ENCODE results near the gene CD163L1. TPM values are rescaled to one million over a fixed set of nuclear protein-coding genes. Genes with fewer than 3 reads are reported as not detected.

CD163L1 gene
- total RNA-seq, 1 experiment from 2014 or later: 13.4 TPM

GRCh38 chr12:7404275-7404674, 39.7 kb downstream of the CD163L1 start:
- Mint-ChIP-seq H3K4me3 (ENCODE audit: low read depth, unreplicated experiment) (no peak overlapping the region), H3K9me3 (ENCODE audit: low read depth, unreplicated experiment) (no peaks in the 10 kb centered on the region), H3K4me1 (ENCODE audit: low read depth, unreplicated experiment) (no peaks in the 10 kb centered on the region), H3K36me3 (ENCODE audit: insufficient read depth, unreplicated experiment) (no peaks in the 10 kb centered on the region), H3K27ac (ENCODE audit: unreplicated experiment) (no peak overlapping the region), H3K27me3 (ENCODE audit: unreplicated experiment) (peaks cover 33% of the 10 kb centered on the region)
- CTCF ChIA-PET: no interaction called here
- intact Hi-C loops (cut with micrococcal nuclease; ENCODE audit: unreplicated experiment): no loop called here
- BruUV-seq (replicated peaks): no TSS peak
- TF ChIP-seq, protein P1, sequence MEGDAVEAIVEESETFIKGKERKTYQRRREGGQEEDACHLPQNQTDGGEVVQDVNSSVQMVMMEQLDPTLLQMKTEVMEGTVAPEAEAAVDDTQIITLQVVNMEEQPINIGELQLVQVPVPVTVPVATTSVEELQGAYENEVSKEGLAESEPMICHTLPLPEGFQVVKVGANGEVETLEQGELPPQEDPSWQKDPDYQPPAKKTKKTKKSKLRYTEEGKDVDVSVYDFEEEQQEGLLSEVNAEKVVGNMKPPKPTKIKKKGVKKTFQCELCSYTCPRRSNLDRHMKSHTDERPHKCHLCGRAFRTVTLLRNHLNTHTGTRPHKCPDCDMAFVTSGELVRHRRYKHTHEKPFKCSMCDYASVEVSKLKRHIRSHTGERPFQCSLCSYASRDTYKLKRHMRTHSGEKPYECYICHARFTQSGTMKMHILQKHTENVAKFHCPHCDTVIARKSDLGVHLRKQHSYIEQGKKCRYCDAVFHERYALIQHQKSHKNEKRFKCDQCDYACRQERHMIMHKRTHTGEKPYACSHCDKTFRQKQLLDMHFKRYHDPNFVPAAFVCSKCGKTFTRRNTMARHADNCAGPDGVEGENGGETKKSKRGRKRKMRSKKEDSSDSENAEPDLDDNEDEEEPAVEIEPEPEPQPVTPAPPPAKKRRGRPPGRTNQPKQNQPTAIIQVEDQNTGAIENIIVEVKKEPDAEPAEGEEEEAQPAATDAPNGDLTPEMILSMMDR (IDR thresholded peaks at IDR 0.05; ENCODE audit: unreplicated experiment): no peak
- no peak for DNase-seq

DNA sequence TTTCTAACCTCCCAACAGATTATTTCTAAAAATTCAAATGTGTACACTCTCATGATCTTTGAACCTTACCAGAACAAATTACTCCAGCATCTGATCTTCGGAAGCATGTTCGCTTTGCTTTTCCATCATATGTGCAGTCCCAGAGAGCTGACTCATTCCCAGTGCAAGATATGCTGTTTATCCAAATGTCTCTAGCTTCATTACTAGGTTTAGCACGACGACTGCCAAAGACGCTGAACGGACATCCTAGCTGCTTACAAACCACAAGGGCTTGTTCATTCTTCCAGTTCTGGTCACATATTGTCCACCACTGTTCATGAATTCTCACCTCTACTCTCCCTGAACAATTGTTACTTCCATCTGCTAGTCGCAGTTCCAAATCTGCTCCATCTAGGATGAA, 40.5 kb downstream of the CD163L1 start:
- Mint-ChIP-seq H3K27me3 (ENCODE audit: unreplicated experiment) (peaks cover 41% of the 10 kb centered on the region), H3K9me3 (ENCODE audit: low read depth, unreplicated experiment) (no peaks in the 10 kb centered on the region), H3K4me1 (ENCODE audit: low read depth, unreplicated experiment) (no peaks in the 10 kb centered on the region), H3K4me3 (ENCODE audit: low read depth, unreplicated experiment) (no peak overlapping the region), H3K27ac (ENCODE audit: unreplicated experiment) (no peak overlapping the region), H3K36me3 (ENCODE audit: insufficient read depth, unreplicated experiment) (no peaks in the 10 kb centered on the region)
- no TSS peak for BruUV-seq (replicated peaks)
- CTCF ChIA-PET: no interaction called here
- intact Hi-C loops (cut with micrococcal nuclease; ENCODE audit: unreplicated experiment): no loop called here
- no peak for DNase-seq
- TF ChIP-seq, protein P1 (IDR thresholded peaks at IDR 0.05; ENCODE audit: unreplicated experiment): no peak

DNA sequence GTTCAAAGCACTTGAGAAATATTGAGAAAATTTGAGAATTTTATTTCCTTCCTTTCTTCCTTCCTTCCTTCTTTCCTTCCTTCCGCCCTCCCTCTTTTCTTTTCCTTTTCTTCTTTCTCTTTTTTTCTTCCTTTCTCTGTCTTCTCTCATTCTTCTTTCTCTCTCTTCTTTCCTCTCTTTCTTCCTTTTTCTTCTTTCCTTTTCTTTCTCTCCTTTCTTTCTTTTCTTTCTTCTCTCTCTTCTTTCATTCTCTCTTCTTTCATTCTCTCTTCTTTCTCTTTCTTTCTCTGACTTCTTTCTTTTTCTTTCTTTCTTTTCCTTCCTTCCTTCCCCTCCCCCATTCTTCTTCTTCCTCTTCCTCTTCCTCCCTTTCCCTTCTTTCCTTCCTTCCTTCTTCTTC, 44.9 kb downstream of the CD163L1 start:
- Mint-ChIP-seq H3K4me3 (ENCODE audit: low read depth, unreplicated experiment) (no peak overlapping the region), H3K9me3 (ENCODE audit: low read depth, unreplicated experiment) (no peaks in the 10 kb centered on the region), H3K27ac (ENCODE audit: unreplicated experiment) (no peak overlapping the region), H3K4me1 (ENCODE audit: low read depth, unreplicated experiment) (no peaks in the 10 kb centered on the region), H3K27me3 (ENCODE audit: unreplicated experiment) (peaks cover 41% of the 10 kb centered on the region), H3K36me3 (ENCODE audit: insufficient read depth, unreplicated experiment) (no peaks in the 10 kb centered on the region)
- no peak for DNase-seq
- CTCF ChIA-PET: no interaction called here
- intact Hi-C loops (cut with micrococcal nuclease; ENCODE audit: unreplicated experiment): no loop called here
- no TSS peak for BruUV-seq (replicated peaks)
- TF ChIP-seq, protein P1 (IDR thresholded peaks at IDR 0.05; ENCODE audit: unreplicated experiment): no peak

GRCh38 chr12:7396418-7396817, 47.5 kb downstream of the CD163L1 start:
- Mint-ChIP-seq H3K4me1 (ENCODE audit: low read depth, unreplicated experiment) (no peaks in the 10 kb centered on the region), H3K9me3 (ENCODE audit: low read depth, unreplicated experiment) (no peaks in the 10 kb centered on the region), H3K4me3 (ENCODE audit: low read depth, unreplicated experiment) (no peak overlapping the region), H3K27ac (ENCODE audit: unreplicated experiment) (no peak overlapping the region), H3K36me3 (ENCODE audit: insufficient read depth, unreplicated experiment) (no peaks in the 10 kb centered on the region), H3K27me3 (ENCODE audit: unreplicated experiment) (peaks cover 52% of the 10 kb centered on the region)
- BruUV-seq (replicated peaks): no TSS peak
- no peak for DNase-seq
- intact Hi-C loops (cut with micrococcal nuclease; ENCODE audit: unreplicated experiment): no loop called here
- TF ChIP-seq, protein P1 (IDR thresholded peaks at IDR 0.05; ENCODE audit: unreplicated experiment): no peak
- CTCF ChIA-PET: no interaction called here

DNA sequence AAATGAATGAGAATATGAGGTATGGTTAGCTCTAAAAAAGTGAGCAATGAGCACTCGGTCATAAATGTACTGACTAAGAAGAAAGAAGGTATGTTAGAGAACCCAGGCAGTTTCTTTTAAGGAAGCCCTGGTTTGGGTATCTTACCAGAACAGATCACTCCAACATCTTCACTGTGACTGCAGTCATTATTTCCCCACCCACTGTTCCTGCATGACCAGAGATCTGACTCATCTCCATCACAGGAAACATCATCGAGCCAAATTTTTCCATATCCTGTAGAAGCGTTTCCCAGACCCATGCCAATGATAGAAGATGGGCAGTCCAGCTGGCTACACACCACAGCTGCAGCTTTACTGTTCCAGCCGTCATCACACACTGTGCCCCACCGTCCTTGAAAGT, 48.0 kb downstream of the CD163L1 start:
- CTCF ChIA-PET: no interaction called here
- TF ChIP-seq, protein P1 (IDR thresholded peaks at IDR 0.05; ENCODE audit: unreplicated experiment): no peak
- BruUV-seq (replicated peaks): no TSS peak

More for the DNA sequence above, 48.0 kb downstream of the CD163L1 start:
- Mint-ChIP-seq H3K9me3 (ENCODE audit: low read depth, unreplicated experiment) (no peaks in the 10 kb centered on the region), H3K36me3 (ENCODE audit: insufficient read depth, unreplicated experiment) (no peaks in the 10 kb centered on the region), H3K27me3 (ENCODE audit: unreplicated experiment) (peaks cover 57% of the 10 kb centered on the region), H3K4me1 (ENCODE audit: low read depth, unreplicated experiment) (no peaks in the 10 kb centered on the region), H3K4me3 (ENCODE audit: low read depth, unreplicated experiment) (no peak overlapping the region), H3K27ac (ENCODE audit: unreplicated experiment) (no peak overlapping the region)
- no peak for DNase-seq
- intact Hi-C loops (cut with micrococcal nuclease; ENCODE audit: unreplicated experiment): no loop called here

All from Calu3 (cell line).